ENCODE data around the gene ZNF836.

The ZNF836 gene

DNA sequence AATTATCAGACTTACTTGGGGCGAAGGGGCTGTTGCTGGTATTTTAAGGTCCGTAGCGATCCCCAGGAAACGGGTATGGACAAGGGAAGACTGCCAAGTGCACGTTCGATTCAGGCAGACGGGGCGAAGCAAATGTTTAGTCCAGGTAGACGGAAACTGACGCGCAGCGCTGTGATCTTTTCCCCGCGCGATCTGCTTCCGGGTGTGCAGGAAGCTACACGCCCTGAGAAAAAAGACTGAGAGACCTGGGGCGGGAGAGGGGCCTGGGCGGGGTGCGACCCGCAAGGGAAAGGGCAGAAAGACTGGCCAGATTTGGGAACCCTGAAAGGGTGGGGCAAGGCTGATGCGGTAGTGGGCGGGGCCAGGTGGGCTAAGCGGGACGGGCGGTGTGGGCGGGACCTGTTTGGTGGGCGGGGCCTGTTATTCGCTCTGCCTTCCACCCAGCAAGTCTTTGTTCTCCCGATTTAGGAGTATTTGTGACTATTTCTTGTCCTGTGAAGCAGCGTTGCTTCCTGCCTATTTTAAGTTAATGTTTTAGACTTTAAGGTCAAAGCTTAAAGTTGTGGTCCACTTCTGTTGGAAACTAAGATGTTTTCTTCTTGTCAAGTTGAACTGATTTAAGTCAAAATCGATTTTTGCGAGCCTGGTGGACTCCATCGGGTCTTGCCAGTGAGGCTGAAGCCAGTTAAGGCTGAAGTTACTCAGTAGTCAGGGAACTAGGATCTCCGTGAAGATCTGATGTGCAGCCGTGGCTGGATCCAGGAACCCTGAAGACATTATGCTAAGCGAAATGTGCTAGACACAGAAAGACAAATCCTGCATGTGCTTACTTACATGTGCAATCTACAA, at the start of gene ZNF836:
Gene ZNF836, minus strand, starts transcription at position 301 of the 849 bp plus-strand sequence. CDS start 3,549 bp downstream, outside the sequence.
- H3K27ac ChIP-seq (ENCODE audit: low read length) = peak within 1 kb of the TSS; percentile 87
- H3K4me2 ChIP-seq (ENCODE audit: insufficient read depth, low read length) = peak within 1 kb of the TSS; percentile 71
- H3K9me3 ChIP-seq (ENCODE audit: insufficient read depth, low read length, severe bottlenecking) = no peaks in the 10 kb centered on the region
- peaks cover 19% of the 10 kb centered on the region for H3K79me2 ChIP-seq (ENCODE audit: insufficient read depth, low read length)
- H3K27me3 ChIP-seq (ENCODE audit: insufficient read depth, low read length, poor library complexity) = no peaks in the 10 kb centered on the region
- peaks cover 34% of the 10 kb centered on the region for H3K4me1 ChIP-seq (ENCODE audit: insufficient read depth, low read length)
- DNase-seq (peak; percentile 92), ATAC-seq (ENCODE audit: insufficient read depth, low read depth) (peak; percentile 90)
- H3K4me3 ChIP-seq (ENCODE audit: low read depth in 1 of 2, low read length in 2 of 2) = peak within 1 kb of the TSS; percentile 77 to 78
- H3K36me3 ChIP-seq (ENCODE audit: insufficient read depth, low read length) = peaks cover 21% of the 10 kb centered on the region
- no peak for TF ChIP-seq EZH2 (IDR thresholded peaks at IDR 0.05; ENCODE audit: borderline replicate concordance, low read depth, low read length, severe bottlenecking)
- peak within 1 kb of the TSS; percentile 77 for H3K9ac ChIP-seq (ENCODE audit: low read depth, low read length)
- peak within 1 kb of the TSS; percentile 72 for H2AFZ ChIP-seq (ENCODE audit: low read depth, low read length)
- no peaks in the 10 kb centered on the region for H4K20me1 ChIP-seq (ENCODE audit: insufficient read depth, low read length)

DNA sequence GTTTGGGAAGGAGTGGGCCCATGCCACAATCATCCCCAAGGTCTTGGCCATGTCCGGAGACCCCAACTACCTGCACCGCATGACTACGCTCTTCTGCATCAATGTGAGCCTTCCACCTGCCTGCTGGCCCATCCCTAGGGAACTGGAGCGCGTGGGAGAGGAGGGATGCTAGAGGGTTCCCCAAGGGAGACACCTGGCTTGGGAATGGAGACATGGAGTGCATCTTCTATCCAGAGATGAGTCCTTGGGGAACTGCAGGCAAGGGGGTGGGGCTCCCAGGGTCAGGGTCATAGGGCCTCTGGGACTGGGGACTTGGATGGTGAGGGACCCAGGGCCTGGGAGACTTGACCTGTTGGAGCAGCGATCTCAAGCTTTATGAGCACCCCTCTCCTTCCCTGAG, 49.6 kb upstream of the ZNF836 start:
- H4K20me1 ChIP-seq (ENCODE audit: insufficient read depth, low read length) = 0 out of 2 replicates have a peak, but pooled peaks cover 7% of the 10 kb centered on the region
- DNase-seq (no peak), ATAC-seq (ENCODE audit: insufficient read depth, low read depth) (no peak)
- no peaks in the 10 kb centered on the region for H3K27me3 ChIP-seq (ENCODE audit: insufficient read depth, low read length, poor library complexity)
- no peaks in the 10 kb centered on the region for H3K9me3 ChIP-seq (ENCODE audit: insufficient read depth, low read length, severe bottlenecking)
- H3K79me2 ChIP-seq (ENCODE audit: insufficient read depth, low read length) = no peaks in the 10 kb centered on the region
- H3K4me3 ChIP-seq (ENCODE audit: low read depth in 1 of 2, low read length in 2 of 2) = no peak overlapping the region
- H3K36me3 ChIP-seq (ENCODE audit: insufficient read depth, low read length) = peaks cover 99% of the 10 kb centered on the region
- H3K4me2 ChIP-seq (ENCODE audit: insufficient read depth, low read length) = no peak overlapping the region
- H3K9ac ChIP-seq (ENCODE audit: low read depth, low read length) = no peak overlapping the region
- H3K4me1 ChIP-seq (ENCODE audit: insufficient read depth, low read length) = no peaks in the 10 kb centered on the region
- no peak overlapping the region for H3K27ac ChIP-seq (ENCODE audit: low read length)
- no peak overlapping the region for H2AFZ ChIP-seq (ENCODE audit: low read depth, low read length)
- no peak for TF ChIP-seq EZH2 (IDR thresholded peaks at IDR 0.05; ENCODE audit: borderline replicate concordance, low read depth, low read length, severe bottlenecking)
- TF ChIP-seq CTCF (IDR thresholded peaks at IDR 0.05; ENCODE audit: borderline replicate concordance, extremely low read depth, low read length, poor library complexity, severe bottlenecking) = no peak

- 0 out of 2 replicates have a peak, but pooled peaks cover 7% of the 10 kb centered on the region for H4K20me1 ChIP-seq (ENCODE audit: insufficient read depth, low read length)
- H3K4me3 ChIP-seq (ENCODE audit: low read depth in 1 of 2, low read length in 2 of 2) = no peak overlapping the region
- no peaks in the 10 kb centered on the region for H3K79me2 ChIP-seq (ENCODE audit: insufficient read depth, low read length)
- H3K27ac ChIP-seq (ENCODE audit: low read length) = no peak overlapping the region
- no peaks in the 10 kb centered on the region for H3K9me3 ChIP-seq (ENCODE audit: insufficient read depth, low read length, severe bottlenecking)
- TF ChIP-seq EZH2 (IDR thresholded peaks at IDR 0.05; ENCODE audit: borderline replicate concordance, low read depth, low read length, severe bottlenecking) (no peak), CTCF (IDR thresholded peaks at IDR 0.05; ENCODE audit: borderline replicate concordance, extremely low read depth, low read length, poor library complexity, severe bottlenecking) (no peak)
- DNase-seq = no peak
- H3K4me2 ChIP-seq (ENCODE audit: insufficient read depth, low read length) = no peak overlapping the region
- H2AFZ ChIP-seq (ENCODE audit: low read depth, low read length) = no peak overlapping the region
- H3K27me3 ChIP-seq (ENCODE audit: insufficient read depth, low read length, poor library complexity) = no peaks in the 10 kb centered on the region
- H3K4me1 ChIP-seq (ENCODE audit: insufficient read depth, low read length) = no peaks in the 10 kb centered on the region
- no peak for ATAC-seq (ENCODE audit: insufficient read depth, low read depth)
- no peak overlapping the region for H3K9ac ChIP-seq (ENCODE audit: low read depth, low read length)
- peaks cover 99% of the 10 kb centered on the region for H3K36me3 ChIP-seq (ENCODE audit: insufficient read depth, low read length)
Observed at GRCh38 chr19:52219611-52220010, 48.2 kb upstream of the ZNF836 start.

GRCh38 chr19:52217576-52217975, 46.2 kb upstream of the ZNF836 start:
- Histone ChIP-seq H3K9me3 (ENCODE audit: insufficient read depth, low read length, severe bottlenecking) (no peaks in the 10 kb centered on the region), H3K4me1 (ENCODE audit: insufficient read depth, low read length) (no peaks in the 10 kb centered on the region), H3K36me3 (ENCODE audit: insufficient read depth, low read length) (peaks cover 99% of the 10 kb centered on the region), H3K79me2 (ENCODE audit: insufficient read depth, low read length) (no peaks in the 10 kb centered on the region), H2AFZ (ENCODE audit: low read depth, low read length) (no peak overlapping the region), H3K4me2 (ENCODE audit: insufficient read depth, low read length) (no peak overlapping the region), H3K9ac (ENCODE audit: low read depth, low read length) (no peak overlapping the region), H3K27me3 (ENCODE audit: insufficient read depth, low read length, poor library complexity) (no peaks in the 10 kb centered on the region), H4K20me1 (ENCODE audit: insufficient read depth, low read length) (0 out of 2 replicates have a peak, but pooled peaks cover 7% of the 10 kb centered on the region), H3K27ac (ENCODE audit: low read length) (no peak overlapping the region), H3K4me3 (ENCODE audit: low read depth in 1 of 2, low read length in 2 of 2) (no peak overlapping the region)
- TF ChIP-seq EZH2 (IDR thresholded peaks at IDR 0.05; ENCODE audit: borderline replicate concordance, low read depth, low read length, severe bottlenecking) (no peak), CTCF (IDR thresholded peaks at IDR 0.05; ENCODE audit: borderline replicate concordance, extremely low read depth, low read length, poor library complexity, severe bottlenecking) (no peak)
- DNase-seq (no peak), ATAC-seq (ENCODE audit: insufficient read depth, low read depth) (no peak)
